ENCODE measurements around the gene PC.
"Not testable (repeated sequence)": the region's sequence is repeated elsewhere in the genome, so short reads cannot be mapped to it uniquely, and the experiment has no call there.

The PC gene

GRCh38 chr11:66958232-66958955 is at the start of gene PC:
Gene PC, minus strand, starts transcription at chr11:66958383. Its CDS starts 86,224 bp downstream, at chr11:66872159.
- Mint-ChIP-seq H3K4me1 (peaks cover 26% of the 10 kb centered on the region), H3K9me3 (no peaks in the 10 kb centered on the region), H3K27ac (peak within 1 kb of the TSS; percentile 64 to 89), H3K27me3 (peaks cover 7% of the 10 kb centered on the region), H3K4me3 (peak within 1 kb of the TSS; percentile 85)
- peak; percentile 97 to 99 for DNase-seq
- ATAC-seq, result peak; percentile 99

- no peak for ATAC-seq
- Mint-ChIP-seq H3K27ac (no peak overlapping the region), H3K9me3 (no peaks in the 10 kb centered on the region), H3K4me1 (peaks cover 11% of the 10 kb centered on the region), H3K27me3 (peaks cover 9% of the 10 kb centered on the region), H3K4me3 (no peak overlapping the region)
- DNase-seq, result no peak
Observed at GRCh38 chr11:67007126-67007525, 48.9 kb upstream of the PC start.

DNA sequence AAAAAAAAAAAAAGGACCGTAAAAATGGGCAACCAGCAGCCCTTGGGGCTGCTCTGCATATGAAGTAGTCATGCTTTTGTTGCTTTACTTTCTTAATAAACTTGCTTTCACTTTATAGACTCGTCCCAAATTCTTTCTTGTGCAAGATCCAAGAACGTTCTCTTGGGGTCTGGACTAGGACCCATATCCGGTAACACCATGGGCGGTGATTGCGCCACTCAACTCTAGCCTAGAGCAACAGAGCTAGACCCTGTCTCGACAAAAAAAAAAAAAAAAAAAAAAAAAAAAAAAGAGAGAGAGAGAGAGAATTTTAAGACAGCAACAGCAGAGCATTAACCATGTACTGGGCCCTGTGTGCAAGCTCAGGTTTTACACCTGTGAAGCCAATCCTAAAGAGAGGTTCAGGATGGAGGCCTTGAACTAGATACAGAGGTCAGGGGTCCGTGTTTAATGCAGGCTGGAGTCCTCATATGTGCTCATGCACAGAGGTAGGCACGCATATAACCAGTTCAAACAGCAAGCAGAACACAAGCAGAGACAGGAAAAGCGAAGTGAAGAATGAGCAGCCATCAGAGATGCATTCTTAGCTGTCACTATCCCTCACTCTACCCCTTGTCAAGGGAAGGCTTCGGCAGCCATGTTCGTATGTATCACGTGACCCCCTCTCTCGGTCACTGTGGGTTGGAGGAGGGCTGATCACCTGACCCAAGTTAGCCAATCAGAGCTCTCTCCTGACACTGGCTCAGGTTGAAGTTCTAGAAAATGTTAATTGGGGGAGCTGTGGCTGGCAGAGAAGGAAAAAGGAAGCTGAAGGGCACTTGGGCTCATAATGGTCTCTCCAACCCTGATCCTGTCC is 48.1 kb upstream of the PC start:
- Mint-ChIP-seq H3K27ac (no peak overlapping the region), H3K9me3 (no peaks in the 10 kb centered on the region), H3K27me3 (peaks cover 9% of the 10 kb centered on the region), H3K4me3 (no peak overlapping the region), H3K4me1 (peaks cover 11% of the 10 kb centered on the region)
- peak; percentile 45 for ATAC-seq
- peak; percentile 17 to 52 for DNase-seq

- H3K4me1 Mint-ChIP-seq, result peaks cover 11% of the 10 kb centered on the region
- not testable (repeated sequence) for H3K9me3 Mint-ChIP-seq, H3K4me3 Mint-ChIP-seq, ATAC-seq, H3K27ac Mint-ChIP-seq, DNase-seq, H3K27me3 Mint-ChIP-seq
Observed at GRCh38 chr11:67005200-67005599, 47.0 kb upstream of the PC start.

GRCh38 chr11:67002921-67003411 is 44.8 kb upstream of the PC start:
- Mint-ChIP-seq H3K4me1 (peaks cover 11% of the 10 kb centered on the region), H3K4me3 (no peak overlapping the region), H3K27me3 (no peaks in the 10 kb centered on the region), H3K27ac (no peak overlapping the region), H3K9me3 (no peaks in the 10 kb centered on the region)
- DNase-seq (no peak), ATAC-seq (no peak)

GRCh38 chr11:67002297-67002913 is 44.2 kb upstream of the PC start:
- ATAC-seq, result no peak
- Mint-ChIP-seq H3K9me3 (no peaks in the 10 kb centered on the region), H3K27ac (no peak overlapping the region), H3K4me3 (no peak overlapping the region), H3K4me1 (peaks cover 11% of the 10 kb centered on the region), H3K27me3 (peaks cover 3% of the 10 kb centered on the region)
- no peak for DNase-seq

- no peak overlapping the region for H3K4me3 Mint-ChIP-seq
- H3K9me3 Mint-ChIP-seq, result no peaks in the 10 kb centered on the region
- DNase-seq (no peak), ATAC-seq (no peak)
- H3K27ac Mint-ChIP-seq, result no peak overlapping the region
- H3K27me3 Mint-ChIP-seq, result peaks cover 11% of the 10 kb centered on the region
- H3K4me1 Mint-ChIP-seq, result peaks cover 3% of the 10 kb centered on the region
Observed at GRCh38 chr11:67001332-67001731, 43.1 kb upstream of the PC start.

DNA sequence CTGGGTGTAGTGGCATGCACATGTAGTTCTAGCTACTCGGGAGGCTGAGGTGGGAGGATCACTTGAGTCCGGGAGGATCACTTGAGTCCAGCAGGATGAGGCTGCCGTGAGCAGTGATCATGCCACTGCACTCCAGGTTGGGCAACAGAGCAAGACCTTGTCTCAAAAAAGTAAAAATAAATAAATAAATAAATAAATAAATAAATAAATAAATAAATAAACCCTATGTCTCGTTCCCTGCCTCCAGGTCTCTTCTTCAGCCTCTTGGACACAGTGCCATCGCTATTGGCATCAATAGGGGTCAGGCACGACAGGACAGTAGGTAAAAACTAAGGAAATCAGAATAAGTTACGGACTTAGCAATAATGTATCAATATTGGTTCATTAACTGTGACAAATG is 41.4 kb upstream of the PC start:
- DNase-seq, result no peak
- no peak for ATAC-seq
- H3K4me3 Mint-ChIP-seq, result no peak overlapping the region
- no peaks in the 10 kb centered on the region for H3K9me3 Mint-ChIP-seq
- H3K4me1 Mint-ChIP-seq, result no peaks in the 10 kb centered on the region
- no peak overlapping the region for H3K27ac Mint-ChIP-seq
- peaks cover 11% of the 10 kb centered on the region for H3K27me3 Mint-ChIP-seq

DNA sequence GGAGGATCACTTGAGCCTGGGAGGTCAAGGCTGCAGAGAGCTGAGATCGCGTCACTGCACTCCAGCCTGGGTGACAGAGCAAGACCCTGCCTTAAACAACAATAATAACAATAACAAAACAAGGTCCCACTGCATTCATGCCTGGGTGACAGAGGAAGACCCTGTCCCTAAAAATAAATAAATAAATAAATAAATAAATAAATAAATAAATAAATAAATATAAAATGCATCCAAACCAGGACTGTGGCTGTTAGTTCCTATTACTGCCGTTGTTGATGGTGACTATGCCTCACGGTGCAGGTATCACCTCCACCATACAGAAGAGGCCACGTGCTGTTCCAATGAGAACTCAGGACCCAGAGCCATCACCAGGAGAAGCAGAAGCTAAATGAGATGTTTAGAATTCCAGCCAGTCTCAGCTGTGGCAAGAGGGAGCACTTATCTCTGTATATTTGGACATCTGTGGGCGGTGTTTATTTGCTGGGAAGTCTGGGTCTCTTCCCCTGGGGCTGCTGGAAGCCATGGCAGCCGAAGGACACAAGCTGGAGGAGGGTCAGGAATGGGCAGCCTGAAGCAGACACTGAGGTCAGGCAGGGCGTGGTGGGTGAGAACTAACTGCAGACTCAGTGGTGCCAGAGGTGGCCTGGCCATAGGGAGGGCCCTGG is 38.6 kb upstream of the PC start:
- ATAC-seq (no peak), DNase-seq (no peak)
- Mint-ChIP-seq H3K27ac (peak overlapping the region in 1 of 2 donors; percentile 35), H3K27me3 (peaks cover 19% of the 10 kb centered on the region), H3K4me3 (no peak overlapping the region), H3K4me1 (no peaks in the 10 kb centered on the region), H3K9me3 (no peaks in the 10 kb centered on the region)

- ATAC-seq (no peak), DNase-seq (no peak)
- Mint-ChIP-seq H3K4me1 (peaks cover 7% of the 10 kb centered on the region), H3K9me3 (no peaks in the 10 kb centered on the region), H3K27me3 (peaks cover 20% of the 10 kb centered on the region), H3K27ac (no peak overlapping the region), H3K4me3 (no peak overlapping the region)
Observed at GRCh38 chr11:66992041-66992440, 33.9 kb upstream of the PC start.

DNA sequence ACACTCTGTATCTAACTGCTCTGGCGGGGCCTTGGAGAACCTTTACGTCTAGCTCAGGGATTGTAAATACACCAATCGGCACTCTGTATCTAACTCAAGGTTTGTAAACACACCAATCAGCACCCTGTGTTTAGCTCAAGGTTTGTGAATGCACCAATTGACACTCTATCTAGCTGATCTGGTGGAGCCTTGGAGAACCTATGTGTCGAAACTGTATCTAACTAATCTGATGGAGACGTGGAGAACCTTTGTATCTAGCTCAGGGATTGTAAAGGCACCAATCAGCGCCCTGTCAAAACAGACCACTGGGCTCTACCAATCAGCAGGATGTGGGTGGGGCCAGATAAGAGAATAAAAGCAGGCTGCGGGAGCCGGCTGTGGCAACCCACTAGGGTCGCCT is 31.2 kb upstream of the PC start:
- not testable (repeated sequence) for H3K9me3 Mint-ChIP-seq, H3K4me1 Mint-ChIP-seq, DNase-seq, H3K27ac Mint-ChIP-seq, ATAC-seq, H3K4me3 Mint-ChIP-seq
- peaks cover 38% of the 10 kb centered on the region for H3K27me3 Mint-ChIP-seq

DNA sequence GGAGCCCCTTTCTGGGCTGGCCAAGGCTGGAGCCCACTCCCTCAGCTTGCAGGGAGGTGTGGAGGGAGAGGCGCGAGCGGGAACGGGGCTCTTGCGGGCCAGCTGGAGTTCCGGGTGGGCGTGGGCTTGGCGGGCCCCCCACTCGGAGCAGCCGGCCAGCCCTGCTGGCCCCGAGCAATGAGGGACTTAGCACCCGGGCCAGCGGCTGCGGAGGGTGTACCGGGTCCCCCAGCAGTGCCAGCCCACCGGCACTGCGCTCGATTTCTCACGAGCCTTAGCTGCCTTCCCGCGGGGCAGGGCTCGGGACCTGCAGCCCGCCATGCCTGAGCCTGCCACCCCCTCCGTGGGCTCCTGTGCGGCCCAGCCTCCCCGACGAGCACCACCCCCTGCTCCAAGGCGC is 30.6 kb upstream of the PC start:
- not testable (repeated sequence) for H3K9me3 Mint-ChIP-seq, DNase-seq, ATAC-seq, H3K4me1 Mint-ChIP-seq, H3K27ac Mint-ChIP-seq, H3K4me3 Mint-ChIP-seq
- H3K27me3 Mint-ChIP-seq, result peaks cover 44% of the 10 kb centered on the region

DNA sequence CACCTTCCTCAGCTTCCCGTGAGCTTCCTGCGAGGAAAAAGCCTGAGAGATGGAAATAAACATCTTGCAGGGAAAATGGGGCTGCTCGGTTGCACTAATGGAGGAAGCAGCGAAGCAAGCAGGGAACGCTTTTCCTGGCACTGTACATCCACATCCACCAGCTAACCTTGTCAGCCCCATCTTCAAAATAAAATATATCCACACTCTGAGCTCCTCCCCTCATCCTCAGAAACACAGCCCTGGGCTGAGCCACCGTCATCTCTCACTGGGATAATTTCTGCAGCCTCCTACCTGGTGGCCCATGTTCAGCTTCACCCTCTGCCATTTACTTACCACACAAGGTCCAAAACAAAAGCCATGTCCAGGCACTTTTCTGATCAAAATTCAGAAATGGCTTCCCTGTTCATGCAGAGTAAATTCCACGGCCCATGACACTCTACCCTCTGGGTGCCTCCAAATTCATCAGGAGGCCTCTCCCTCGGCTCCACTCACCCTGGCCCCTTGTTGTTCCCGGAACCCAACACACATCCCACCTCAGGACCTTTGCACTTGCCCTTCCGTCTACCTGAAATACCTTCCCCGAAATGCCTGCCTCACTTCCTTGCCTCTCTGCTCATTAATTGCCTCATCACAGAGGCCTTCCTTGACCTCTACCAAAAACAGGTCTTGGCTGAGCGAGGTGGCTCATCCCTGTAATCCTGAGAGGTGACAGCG is 29.9 kb upstream of the PC start:
- H3K4me1 Mint-ChIP-seq, result peaks cover 9% of the 10 kb centered on the region
- ATAC-seq, result no peak
- H3K9me3 Mint-ChIP-seq, result no peaks in the 10 kb centered on the region
- H3K27me3 Mint-ChIP-seq, result peaks cover 42% of the 10 kb centered on the region
- DNase-seq, result no peak
- H3K4me3 Mint-ChIP-seq, result no peak overlapping the region
- no peak overlapping the region for H3K27ac Mint-ChIP-seq

DNA sequence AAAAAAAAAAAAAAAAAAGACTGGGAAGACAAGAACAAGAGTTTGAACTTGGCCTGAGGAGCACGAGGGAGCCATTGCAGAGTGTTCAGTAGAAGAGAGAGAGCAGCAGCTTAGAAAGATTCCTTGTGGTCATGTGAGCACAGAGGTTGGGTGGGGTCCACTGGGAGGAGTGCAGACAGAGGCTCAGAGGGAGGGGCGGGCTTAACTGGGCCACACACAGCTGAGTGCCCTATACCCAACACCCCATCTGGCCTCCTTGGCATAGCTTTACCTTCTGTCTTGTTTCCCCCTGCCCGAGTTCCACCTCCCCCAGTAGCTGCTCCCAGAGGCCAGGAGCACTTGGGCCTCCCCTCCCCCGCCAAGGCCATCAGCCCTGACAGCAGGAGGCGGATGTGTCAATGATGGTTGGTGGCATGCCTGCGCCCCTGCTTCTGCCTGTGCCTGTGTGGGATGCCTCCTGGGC is 29.0 kb upstream of the PC start:
- H3K27me3 Mint-ChIP-seq, result peaks cover 48% of the 10 kb centered on the region
- H3K4me3 Mint-ChIP-seq, result no peak overlapping the region
- no peak overlapping the region for H3K27ac Mint-ChIP-seq
- no peaks in the 10 kb centered on the region for H3K9me3 Mint-ChIP-seq
- H3K4me1 Mint-ChIP-seq, result peaks cover 16% of the 10 kb centered on the region
- no peak for DNase-seq
- no peak for ATAC-seq

GRCh38 chr11:66986178-66986545 is 28.0 kb upstream of the PC start:
- Mint-ChIP-seq H3K4me1 (peaks cover 25% of the 10 kb centered on the region), H3K27me3 (peaks cover 48% of the 10 kb centered on the region), H3K4me3 (no peak overlapping the region), H3K9me3 (no peaks in the 10 kb centered on the region), H3K27ac (no peak overlapping the region)
- DNase-seq, result no peak
- ATAC-seq, result no peak
